Neural progenitor cell (in vitro differentiated cells): ENCODE measurements around the gene RASA4B.

Experiments used
- CTCF ChIP-seq: fragments of 200-600 bp; sonication (generic); IDR thresholded peaks from 2 replicates; pipeline ENCODE4 v1.5.1; 2017; ENCODE audit warnings: antibody characterized with exemption, mild to moderate bottlenecking
- EZH2 ChIP-seq: fragments of 200-600 bp; sonication (generic); IDR thresholded peaks from 2 replicates; pipeline ENCODE4 v1.6.1; 2017; ENCODE audit warnings: antibody characterized with exemption, mild to moderate bottlenecking, moderate library complexity
- EZH2phosphoT487 ChIP-seq: fragments of 200-600 bp; sonication (generic); IDR thresholded peaks from 2 replicates; pipeline ENCODE4 v1.6.1; 2017; ENCODE audit warnings: antibody characterized with exemption

GRCh38 chr7:102469972-102470825 is 47.4 kb downstream of the RASA4B start:
- TF ChIP-seq CTCF (no peak), EZH2 (no peak), EZH2phosphoT487 (no peak)
